Kidney epithelial cell (primary cell): ENCODE measurements around the gene STK32A. TPM values are rescaled to one million over a fixed set of nuclear protein-coding genes. Genes with fewer than 3 reads are reported as not detected.

Source experiments
- DNase-seq: peaks from one replicate; pipeline ENCODE4 v3.0.0-alpha.2; 2010; ENCODE audit warnings: low read depth
- H3K27me3 ChIP-seq: 2 replicates; pipeline ENCODE4 v1.6.0; 2011; ENCODE audit warnings: low read length; ENCODE audit not compliant: control insufficient read depth, insufficient read depth
- H3K36me3 ChIP-seq: 2 replicates; pipeline ENCODE4 v1.5.1; 2011; ENCODE audit warnings: low read length; ENCODE audit not compliant: control insufficient read depth, insufficient read depth
- H3K4me3 ChIP-seq: 2 replicates; pipeline ENCODE4 v1.5.1; 2011; ENCODE audit warnings: low read depth, mild to moderate bottlenecking, control low read depth, low read length
- total RNA-seq: library from RNA; depleted of rRNA; stranded (reverse); fragments of >200 nt; gene quantifications from 2 replicates; pipeline ENCODE4 v1.2.3, GENCODE V29; 2015
- TF ChIP-seq, protein P1 (sequence below): IDR thresholded peaks from 2 replicates; pipeline ENCODE4 v1.5.1; 2011; ENCODE audit warnings: mild to moderate bottlenecking, moderate library complexity, low read length, control low read depth, inconsistent platforms; ENCODE audit not compliant: insufficient read depth, poor library complexity, severe bottlenecking

Gene STK32A
- total RNA-seq, 1 donor from 2014 or later, result 3.7 TPM

GRCh38 chr5:147412561-147412960 is 177.7 kb downstream of the STK32A start:
- no peak overlapping the region for H3K4me3 ChIP-seq
- TF ChIP-seq, protein P1, sequence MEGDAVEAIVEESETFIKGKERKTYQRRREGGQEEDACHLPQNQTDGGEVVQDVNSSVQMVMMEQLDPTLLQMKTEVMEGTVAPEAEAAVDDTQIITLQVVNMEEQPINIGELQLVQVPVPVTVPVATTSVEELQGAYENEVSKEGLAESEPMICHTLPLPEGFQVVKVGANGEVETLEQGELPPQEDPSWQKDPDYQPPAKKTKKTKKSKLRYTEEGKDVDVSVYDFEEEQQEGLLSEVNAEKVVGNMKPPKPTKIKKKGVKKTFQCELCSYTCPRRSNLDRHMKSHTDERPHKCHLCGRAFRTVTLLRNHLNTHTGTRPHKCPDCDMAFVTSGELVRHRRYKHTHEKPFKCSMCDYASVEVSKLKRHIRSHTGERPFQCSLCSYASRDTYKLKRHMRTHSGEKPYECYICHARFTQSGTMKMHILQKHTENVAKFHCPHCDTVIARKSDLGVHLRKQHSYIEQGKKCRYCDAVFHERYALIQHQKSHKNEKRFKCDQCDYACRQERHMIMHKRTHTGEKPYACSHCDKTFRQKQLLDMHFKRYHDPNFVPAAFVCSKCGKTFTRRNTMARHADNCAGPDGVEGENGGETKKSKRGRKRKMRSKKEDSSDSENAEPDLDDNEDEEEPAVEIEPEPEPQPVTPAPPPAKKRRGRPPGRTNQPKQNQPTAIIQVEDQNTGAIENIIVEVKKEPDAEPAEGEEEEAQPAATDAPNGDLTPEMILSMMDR, result no peak
- no peaks in the 10 kb centered on the region for H3K36me3 ChIP-seq

GRCh38 chr5:147413266-147413665 is 178.4 kb downstream of the STK32A start:
- no peak overlapping the region for H3K4me3 ChIP-seq
- no peaks in the 10 kb centered on the region for H3K36me3 ChIP-seq
- no peak for DNase-seq
- TF ChIP-seq, protein P1, result no peak
- H3K27me3 ChIP-seq, result no peaks in the 10 kb centered on the region

More at GRCh38 chr5:147412561-147412960, 177.7 kb downstream of the STK32A start:
- no peak for DNase-seq
- no peaks in the 10 kb centered on the region for H3K27me3 ChIP-seq

GRCh38 chr5:147415651-147416050 is 180.8 kb downstream of the STK32A start:
- TF ChIP-seq, protein P1, result no peak
- no peak for DNase-seq
- H3K27me3 ChIP-seq, result no peaks in the 10 kb centered on the region
- no peak overlapping the region for H3K4me3 ChIP-seq
- H3K36me3 ChIP-seq, result no peaks in the 10 kb centered on the region

DNA sequence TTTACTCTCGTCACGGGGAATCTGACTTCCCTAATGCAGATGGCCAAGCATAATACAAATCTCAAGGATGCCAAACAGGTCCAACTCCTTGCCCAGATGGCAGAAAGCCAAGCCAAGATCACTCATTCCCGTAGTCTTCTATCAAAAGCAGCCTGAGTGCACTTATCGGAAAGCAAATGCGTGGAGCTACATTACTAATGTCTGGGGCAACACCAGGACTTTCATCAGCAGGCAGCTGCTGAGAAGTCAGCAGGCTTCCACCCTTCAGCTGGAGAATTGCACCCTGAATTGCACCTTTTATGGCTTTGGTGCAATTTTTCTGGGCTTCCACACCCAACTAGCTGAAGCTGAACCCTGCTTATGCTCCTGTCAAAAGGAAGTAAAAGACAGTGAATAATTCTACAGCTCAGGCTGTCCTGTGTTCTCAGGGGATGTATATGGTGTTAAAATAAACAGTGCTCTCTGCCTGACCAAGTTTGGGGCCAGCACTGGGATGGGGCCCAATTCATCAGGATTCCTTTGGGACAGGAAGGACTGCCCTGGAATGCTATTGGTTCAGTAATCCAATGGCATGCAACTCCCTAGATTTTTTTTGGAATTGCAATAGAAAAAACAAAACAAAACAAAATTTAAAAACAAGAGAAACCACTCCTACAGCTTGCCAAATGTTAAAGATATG is 182.4 kb downstream of the STK32A start:
- TF ChIP-seq, protein P1, result no peak
- Histone ChIP-seq H3K4me3 (no peak overlapping the region), H3K27me3 (no peaks in the 10 kb centered on the region), H3K36me3 (no peaks in the 10 kb centered on the region)
- DNase-seq, result no peak

DNA sequence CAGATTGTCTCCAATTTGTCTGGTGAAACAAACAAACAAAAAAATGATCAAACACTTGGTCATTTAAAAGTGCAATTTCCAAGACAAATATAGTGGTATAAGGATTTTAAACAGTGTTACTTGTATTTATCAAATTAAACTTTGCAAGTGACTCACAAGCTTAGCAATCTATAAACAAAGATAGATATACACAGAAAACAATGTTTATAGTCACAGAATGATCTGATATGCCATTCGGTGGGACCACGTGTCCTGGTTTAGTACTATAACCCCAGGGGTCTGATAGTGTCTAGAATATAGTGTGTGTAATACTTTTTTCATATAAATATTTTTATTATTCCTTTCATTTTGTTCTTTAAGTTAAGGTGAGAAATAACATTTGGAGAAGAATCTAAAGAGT is 183.8 kb downstream of the STK32A start:
- no peak for DNase-seq
- TF ChIP-seq, protein P1, result no peak
- H3K36me3 ChIP-seq, result no peaks in the 10 kb centered on the region
- H3K4me3 ChIP-seq, result no peak overlapping the region
- H3K27me3 ChIP-seq, result no peaks in the 10 kb centered on the region
